ENCODE data around the gene SLC16A13.
"Not testable (repeated sequence)": the region's sequence is repeated elsewhere in the genome, so short reads cannot be mapped to it uniquely, and the experiment has no call there.

Gene SLC16A13

GRCh38 chr17:7068268-7068667 lies 32.5 kb downstream of the SLC16A13 start:
- DNase-seq = no peak

- DNase-seq = no peak
Observed at GRCh38 chr17:7070712-7071111, 34.9 kb downstream of the SLC16A13 start.

DNA sequence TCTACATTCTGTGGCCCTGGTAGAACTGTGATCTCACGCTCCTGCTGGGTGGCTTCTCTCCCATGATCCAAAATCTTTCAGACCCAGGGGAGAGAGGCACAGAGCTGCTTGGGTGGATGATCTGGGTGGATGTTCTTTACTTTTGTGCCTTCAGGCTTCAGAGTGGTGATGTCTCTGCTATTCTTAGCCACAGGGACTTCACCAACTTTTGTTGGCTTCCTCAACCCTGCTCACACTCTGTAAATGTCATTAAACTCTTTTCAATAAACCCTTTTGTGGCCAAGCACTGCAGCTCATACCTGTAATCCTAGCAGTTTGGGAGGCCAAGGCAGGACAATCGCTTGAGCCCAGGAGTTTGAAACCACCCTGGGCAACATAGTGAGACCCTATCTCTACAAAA lies 36.6 kb downstream of the SLC16A13 start:
- DNase-seq = no peak

DNA sequence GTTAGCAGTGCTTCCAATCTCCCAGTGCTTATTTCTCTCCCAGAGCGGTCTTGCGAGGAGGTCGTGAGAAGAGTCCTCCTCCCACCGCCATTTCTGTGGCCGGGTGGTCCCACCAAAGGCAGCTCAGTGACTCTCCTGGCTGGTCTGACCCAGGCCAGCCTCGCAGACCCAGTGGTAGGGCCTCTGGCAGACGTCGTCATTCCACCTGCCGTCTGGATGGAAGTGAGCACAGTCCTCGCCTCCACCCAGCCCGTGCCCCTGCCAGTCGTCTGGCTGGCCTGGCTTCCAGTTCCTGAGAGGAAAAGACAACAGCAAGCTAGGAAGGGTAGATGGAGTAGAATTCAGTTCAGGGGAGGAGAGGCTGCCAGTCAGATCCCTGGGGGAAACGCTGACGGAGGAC lies 39.1 kb downstream of the SLC16A13 start:
- DNase-seq = no peak

DNA sequence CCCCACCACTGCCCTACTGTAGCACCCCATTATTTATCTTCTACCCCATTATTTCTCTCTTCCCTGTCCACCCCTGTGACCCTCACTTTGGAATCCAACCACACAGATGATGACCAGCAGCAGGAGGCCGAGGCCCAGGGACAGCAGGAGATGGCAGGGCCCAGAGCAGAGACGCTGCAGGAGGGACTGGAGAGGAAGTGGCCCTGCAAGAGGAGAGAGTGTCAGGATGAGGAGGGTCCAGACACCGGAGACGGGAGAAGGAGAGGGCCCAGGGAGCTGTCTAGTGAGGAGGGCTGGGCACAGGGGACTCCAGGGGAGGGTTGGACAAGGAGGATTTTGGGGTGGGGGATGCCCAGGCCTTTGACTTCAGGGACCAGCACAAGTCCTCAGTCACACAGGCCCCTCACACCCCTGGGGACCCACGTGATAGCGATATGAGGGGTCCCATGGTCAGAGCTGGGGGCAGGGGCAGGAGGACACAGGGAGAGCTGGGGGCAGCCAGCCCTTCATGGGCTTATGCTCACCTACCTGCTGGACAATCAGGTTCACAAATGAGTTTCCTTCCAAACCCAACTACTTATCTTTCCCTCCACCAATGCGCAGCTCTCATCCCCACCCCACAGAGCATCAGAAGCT lies 42.2 kb downstream of the SLC16A13 start:
- no peak for DNase-seq

GRCh38 chr17:7078711-7079110 lies 42.9 kb downstream of the SLC16A13 start:
- no peak for DNase-seq

- no peak for DNase-seq
Observed at GRCh38 chr17:7079581-7080455, 44.0 kb downstream of the SLC16A13 start, which contains the start of gene CLEC10A. Gene CLEC10A (minus strand): TSS chr17:7080251. CDS start chr17:7078812, 1,439 bp downstream.

DNA sequence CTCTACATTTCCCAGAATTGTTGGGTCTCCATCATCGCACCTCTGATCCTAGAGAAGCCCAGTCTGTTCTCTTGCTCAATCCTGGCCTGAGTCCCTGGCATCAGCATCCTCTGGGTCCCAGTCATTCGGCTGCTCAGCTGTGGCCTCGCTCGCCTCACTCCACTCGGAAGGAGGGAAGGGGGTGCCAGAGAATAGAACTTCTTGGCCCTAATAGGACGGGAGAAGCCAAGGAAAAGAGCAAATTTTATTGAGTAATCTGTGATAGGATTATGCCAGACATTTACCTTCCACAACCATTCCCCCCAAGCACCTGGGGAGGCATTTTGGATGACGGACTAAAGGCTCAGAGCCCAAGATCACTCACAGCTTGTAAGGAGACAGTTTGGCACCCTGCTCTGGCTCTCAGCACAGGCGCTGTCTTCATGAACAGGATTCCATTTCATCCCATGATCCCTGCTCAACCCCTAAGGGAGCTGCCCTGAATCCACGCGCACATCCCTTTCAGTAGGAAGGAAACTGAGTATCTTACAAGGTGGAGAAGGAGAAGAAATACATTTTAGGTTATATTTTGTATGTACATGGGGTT lies 44.7 kb downstream of the SLC16A13 start:
- DNase-seq = no peak

GRCh38 chr17:7081341-7082062 lies 45.7 kb downstream of the SLC16A13 start:
- no peak for DNase-seq

GRCh38 chr17:7083592-7083991 lies 47.8 kb downstream of the SLC16A13 start:
- peak; percentile 6 for DNase-seq

DNA sequence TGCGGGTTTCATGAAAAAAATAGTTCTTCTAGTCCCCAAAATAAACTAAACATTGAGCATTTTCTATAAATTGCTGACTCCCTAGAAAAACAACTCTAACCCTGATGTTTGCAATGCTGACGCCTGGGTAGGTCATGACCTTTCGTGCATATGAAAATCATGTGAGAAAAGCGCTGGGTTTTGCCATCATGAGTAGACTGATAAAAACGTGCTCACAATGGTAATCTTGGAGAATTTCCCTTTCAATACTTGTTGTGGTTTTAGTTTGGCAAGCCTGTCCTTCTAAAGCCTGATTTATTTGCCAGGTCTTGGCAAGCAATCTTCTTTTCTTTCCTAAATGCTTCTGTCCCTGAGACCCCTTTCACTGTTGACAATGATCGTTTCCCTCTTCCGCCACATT lies 48.3 kb downstream of the SLC16A13 start:
- DNase-seq = no peak

- DNase-seq = not testable (repeated sequence)
Observed at GRCh38 chr17:7088442-7088841, 52.6 kb downstream of the SLC16A13 start.

DNA sequence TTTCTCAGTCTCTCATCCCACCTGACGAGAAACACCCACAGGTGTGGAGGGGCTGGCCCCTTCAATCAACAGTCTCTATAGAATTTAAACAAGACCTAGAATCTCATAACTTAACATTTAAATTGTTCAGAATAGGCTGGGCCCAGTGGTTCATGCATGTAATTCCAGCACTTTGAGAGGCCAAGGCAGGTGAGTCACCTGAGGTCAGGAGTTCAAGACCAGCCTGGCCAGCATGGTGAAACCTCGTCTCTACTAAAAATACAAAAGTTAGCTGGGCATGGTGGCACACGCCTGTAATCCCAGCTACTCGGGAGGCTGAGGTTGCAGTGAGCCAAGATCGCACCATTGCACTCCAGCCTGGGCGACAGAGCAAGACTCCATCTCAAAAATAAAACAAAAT lies 53.8 kb downstream of the SLC16A13 start:
- DNase-seq = not testable (repeated sequence)
